HepG2 (cell line): ENCODE results near the gene LOC128125822.
A peak's percentile ranks its signal among the peaks of the same experiment; 100 is the strongest.

Experiments
- ARNT2 ChIP-seq: sonication (generic); formaldehyde crosslinking; IDR thresholded peaks from 2 replicates; pipeline ENCODE4 v1.8.0; 2022; ENCODE audit warnings: mild to moderate bottlenecking, low read depth, missing genetic modification reagents, moderate library complexity
- BHLHE40 ChIP-seq: IDR thresholded peaks from 2 replicates; pipeline ENCODE4 v1.6.1; 2011; ENCODE audit warnings: low read length, improper control_type of control experiment
- CBX5 ChIP-seq: sonication (generic); formaldehyde crosslinking; IDR thresholded peaks from 2 replicates; pipeline ENCODE4 v1.4.0; 2020; ENCODE audit warnings: missing genetic modification reagents, borderline replicate concordance
- CEBPG ChIP-seq: IDR thresholded peaks from 2 replicates; pipeline ENCODE4 v1.6.1; 2016
- DDIT3 ChIP-seq: sonication (generic); formaldehyde crosslinking; IDR thresholded peaks from 2 replicates; pipeline ENCODE4 v1.4.0; 2020; ENCODE audit warnings: mild to moderate bottlenecking, missing genetic modification reagents
- FOXK2 ChIP-seq: fragments of 450-650 bp; IDR thresholded peaks from 2 replicates; pipeline ENCODE4 v1.6.1; 2016
- HNF4A ChIP-seq: sonication (generic); formaldehyde crosslinking; IDR thresholded peaks from 2 replicates; pipeline ENCODE4 v1.4.0; 2020; ENCODE audit warnings: missing genetic modification reagents
- HNRNPUL1 ChIP-seq: fragments of 200-400 bp; formaldehyde crosslinking; IDR thresholded peaks from 2 replicates; pipeline ENCODE4 v1.6.1; 2017; ENCODE audit warnings: low read depth, mild to moderate bottlenecking, low read length, moderate library complexity
- KDM6A ChIP-seq: IDR thresholded peaks from 2 replicates; pipeline ENCODE4 v1.6.1; 2016; ENCODE audit warnings: low read depth
- MTA3 ChIP-seq: sonication (generic); formaldehyde crosslinking; IDR thresholded peaks from 2 replicates; pipeline ENCODE4 v1.4.0; 2020; ENCODE audit warnings: missing genetic modification reagents
- ONECUT2 ChIP-seq: sonication (generic); formaldehyde crosslinking; IDR thresholded peaks from 2 replicates; pipeline ENCODE4 v1.4.0; 2020; ENCODE audit warnings: missing genetic modification reagents
- SIX1 ChIP-seq: sonication (generic); formaldehyde crosslinking; IDR thresholded peaks from 2 replicates; pipeline ENCODE4 v1.4.0; 2020; ENCODE audit warnings: missing genetic modification reagents, borderline replicate concordance
- SOX6 ChIP-seq, 2 experiments: fragments of 450-650 bp in 1 of 2; sonication (generic) in 1 of 2; formaldehyde crosslinking in 1 of 2; IDR thresholded peaks; 2 replicates each; pipeline versions ENCODE4 v1.4.0 to v1.6.1; 2017 to 2020; ENCODE audit warnings: antibody characterized with exemption in 1 of 2, mild to moderate bottlenecking in 1 of 2, missing genetic modification reagents in 1 of 2
- TBP ChIP-seq: sonication (generic); formaldehyde crosslinking; IDR thresholded peaks from 2 replicates; pipeline ENCODE4 v1.5.0; 2020; ENCODE audit warnings: missing genetic modification reagents
- TEAD3 ChIP-seq: optimal IDR thresholded peaks from 2 replicates; pipeline ENCODE3; 2016; ENCODE audit warnings: borderline replicate concordance
- U2AF1 ChIP-seq: fragments of 200-400 bp; formaldehyde crosslinking; optimal IDR thresholded peaks from 2 replicates; pipeline ENCODE3; 2017; ENCODE audit warnings: mild to moderate bottlenecking, low read depth, low read length
- YY1 ChIP-seq: IDR thresholded peaks from 2 replicates; pipeline ENCODE4 v1.6.1; 2011; ENCODE audit warnings: low read length, low read depth, moderate library complexity, mild to moderate bottlenecking; ENCODE audit not compliant: insufficient read depth, insufficient replicate concordance
- ZBTB3 ChIP-seq: sonication (generic); formaldehyde crosslinking; IDR thresholded peaks from 2 replicates; pipeline ENCODE4 v1.4.0; 2020; ENCODE audit warnings: low read depth, mild to moderate bottlenecking, moderate library complexity, missing genetic modification reagents, borderline replicate concordance
- ZBTB7B ChIP-seq: sonication (generic); formaldehyde crosslinking; IDR thresholded peaks from 2 replicates; pipeline ENCODE4 v1.4.0; 2020; ENCODE audit warnings: missing genetic modification reagents
- ZFP36L1 ChIP-seq: sonication (generic); formaldehyde crosslinking; IDR thresholded peaks from 2 replicates; pipeline ENCODE4 v1.8.0; 2022; ENCODE audit warnings: mild to moderate bottlenecking, missing genetic modification reagents, moderate library complexity
- ZMYM4 ChIP-seq: sonication (generic); formaldehyde crosslinking; IDR thresholded peaks from 2 replicates; pipeline ENCODE4 v1.8.1; 2023; ENCODE audit warnings: mild to moderate bottlenecking, missing genetic modification reagents
- ZNF180 ChIP-seq: sonication (generic); formaldehyde crosslinking; IDR thresholded peaks from 2 replicates; pipeline ENCODE4 v1.4.0; 2020; ENCODE audit warnings: low read depth, missing genetic modification reagents, borderline replicate concordance
- ZNF296 ChIP-seq: sonication (generic); formaldehyde crosslinking; conservative IDR thresholded peaks from 2 replicates; pipeline ENCODE4 v1.5.0; 2020; ENCODE audit warnings: mild to moderate bottlenecking, missing genetic modification reagents
- ZNF331 ChIP-seq: sonication (generic); formaldehyde crosslinking; IDR thresholded peaks from 2 replicates; pipeline ENCODE4 v1.4.0; 2020; ENCODE audit warnings: missing genetic modification reagents
- ZNF598 ChIP-seq: sonication (generic); formaldehyde crosslinking; IDR thresholded peaks from 2 replicates; pipeline ENCODE4 v1.5.1; 2020; ENCODE audit warnings: mild to moderate bottlenecking, missing genetic modification reagents, borderline replicate concordance
- ZNF660 ChIP-seq: sonication (generic); formaldehyde crosslinking; IDR thresholded peaks from 2 replicates; pipeline ENCODE4 v1.5.1; 2020; ENCODE audit warnings: mild to moderate bottlenecking, low read depth, missing genetic modification reagents, borderline replicate concordance
- ZNF879 ChIP-seq: sonication (generic); formaldehyde crosslinking; IDR thresholded peaks from 2 replicates; pipeline ENCODE4 v1.8.1; 2023; ENCODE audit warnings: missing genetic modification reagents
- TF ChIP-seq, protein P1 (sequence below): sonication (generic); formaldehyde crosslinking; IDR thresholded peaks from 2 replicates; pipeline ENCODE4 v1.8.1; 2023; ENCODE audit warnings: mild to moderate bottlenecking, missing genetic modification reagents
- TF ChIP-seq, protein P2 (sequence below): sonication (generic); formaldehyde crosslinking; IDR thresholded peaks from 2 replicates; pipeline ENCODE4 v1.8.0; 2022; ENCODE audit warnings: missing genetic modification reagents, low read depth, mild to moderate bottlenecking, borderline replicate concordance
- TF ChIP-seq, protein P3 (sequence below): sonication (generic); formaldehyde crosslinking; IDR thresholded peaks from 2 replicates; pipeline ENCODE4 v1.4.0; 2020; ENCODE audit warnings: missing genetic modification reagents

The LOC128125822 gene

GRCh38 chr6:63589952-63590411, 17.7 kb downstream of the LOC128125822 start (continued):
- TF ChIP-seq, protein P1, sequence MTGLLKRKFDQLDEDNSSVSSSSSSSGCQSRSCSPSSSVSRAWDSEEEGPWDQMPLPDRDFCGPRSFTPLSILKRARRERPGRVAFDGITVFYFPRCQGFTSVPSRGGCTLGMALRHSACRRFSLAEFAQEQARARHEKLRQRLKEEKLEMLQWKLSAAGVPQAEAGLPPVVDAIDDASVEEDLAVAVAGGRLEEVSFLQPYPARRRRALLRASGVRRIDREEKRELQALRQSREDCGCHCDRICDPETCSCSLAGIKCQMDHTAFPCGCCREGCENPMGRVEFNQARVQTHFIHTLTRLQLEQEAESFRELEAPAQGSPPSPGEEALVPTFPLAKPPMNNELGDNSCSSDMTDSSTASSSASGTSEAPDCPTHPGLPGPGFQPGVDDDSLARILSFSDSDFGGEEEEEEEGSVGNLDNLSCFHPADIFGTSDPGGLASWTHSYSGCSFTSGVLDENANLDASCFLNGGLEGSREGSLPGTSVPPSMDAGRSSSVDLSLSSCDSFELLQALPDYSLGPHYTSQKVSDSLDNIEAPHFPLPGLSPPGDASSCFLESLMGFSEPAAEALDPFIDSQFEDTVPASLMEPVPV (CRISPR knock-in tag): no peak
- TF ChIP-seq ONECUT2: peak; percentile 93
- TF ChIP-seq SOX6 (IDR thresholded peaks at IDR 0.05): no peak
- TF ChIP-seq SOX6 (CRISPR knock-in tag; IDR thresholded peaks at IDR 0.05): peak; percentile 99
- peak; percentile 81 for TF ChIP-seq TEAD3 (CRISPR knock-in tag)
- TF ChIP-seq KDM6A (CRISPR knock-in tag): no peak
- no peak for TF ChIP-seq MTA3
- TF ChIP-seq, protein P2, sequence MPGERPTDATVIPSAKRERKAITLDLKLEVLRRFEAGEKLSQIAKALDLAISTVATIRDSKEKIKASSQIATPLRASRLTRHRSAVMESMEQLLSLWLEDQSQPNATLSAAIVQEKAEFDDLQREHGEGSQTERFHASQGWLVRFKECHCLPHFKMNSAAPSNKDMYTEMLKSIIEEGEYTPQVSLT (CRISPR knock-in tag): no peak
- TF ChIP-seq CEBPG: peak; percentile 92
- TF ChIP-seq ZMYM4 (CRISPR knock-in tag): peak; percentile 76
- TF ChIP-seq, protein P3, sequence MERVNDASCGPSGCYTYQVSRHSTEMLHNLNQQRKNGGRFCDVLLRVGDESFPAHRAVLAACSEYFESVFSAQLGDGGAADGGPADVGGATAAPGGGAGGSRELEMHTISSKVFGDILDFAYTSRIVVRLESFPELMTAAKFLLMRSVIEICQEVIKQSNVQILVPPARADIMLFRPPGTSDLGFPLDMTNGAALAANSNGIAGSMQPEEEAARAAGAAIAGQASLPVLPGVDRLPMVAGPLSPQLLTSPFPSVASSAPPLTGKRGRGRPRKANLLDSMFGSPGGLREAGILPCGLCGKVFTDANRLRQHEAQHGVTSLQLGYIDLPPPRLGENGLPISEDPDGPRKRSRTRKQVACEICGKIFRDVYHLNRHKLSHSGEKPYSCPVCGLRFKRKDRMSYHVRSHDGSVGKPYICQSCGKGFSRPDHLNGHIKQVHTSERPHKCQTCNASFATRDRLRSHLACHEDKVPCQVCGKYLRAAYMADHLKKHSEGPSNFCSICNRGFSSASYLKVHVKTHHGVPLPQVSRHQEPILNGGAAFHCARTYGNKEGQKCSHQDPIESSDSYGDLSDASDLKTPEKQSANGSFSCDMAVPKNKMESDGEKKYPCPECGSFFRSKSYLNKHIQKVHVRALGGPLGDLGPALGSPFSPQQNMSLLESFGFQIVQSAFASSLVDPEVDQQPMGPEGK (CRISPR knock-in tag): no peak
- no peak for TF ChIP-seq YY1
- no peak for TF ChIP-seq ZFP36L1 (CRISPR knock-in tag)
- no peak for TF ChIP-seq U2AF1
- TF ChIP-seq TBP (CRISPR knock-in tag): no peak
- no peak for TF ChIP-seq DDIT3 (CRISPR knock-in tag)
- TF ChIP-seq ZNF296: no peak
- no peak for TF ChIP-seq ZNF598 (CRISPR knock-in tag)
- no peak for TF ChIP-seq BHLHE40
- TF ChIP-seq HNF4A (CRISPR knock-in tag): peak; percentile 62
- TF ChIP-seq ZBTB7B: no peak
- no peak; the same call in 1 of the 2 replicates for TF ChIP-seq SIX1
- 0 out of 2 replicates have a peak, but pooled peaks have one; percentile 9 for TF ChIP-seq FOXK2
- TF ChIP-seq CBX5 (CRISPR knock-in tag): 0 out of 2 replicates have a peak, but pooled peaks have one; percentile 25
- no peak for TF ChIP-seq HNRNPUL1
- TF ChIP-seq ZNF180: no peak
- no peak for TF ChIP-seq ZNF660 (CRISPR knock-in tag)
- TF ChIP-seq ZNF331: peak; percentile 71; the same call in 1 of the 2 replicates
- 0 out of 2 replicates have a peak, but pooled peaks have one; percentile 19 for TF ChIP-seq ARNT2 (CRISPR knock-in tag)
- no peak; the same call in none of the 2 replicates for TF ChIP-seq ZBTB3 (CRISPR knock-in tag)
- TF ChIP-seq ZNF879: no peak
